IMR-90 (cell line): ENCODE results near the gene VAT1L.

ENCODE experiments used
- BHLHE40 ChIP-seq: fragments of 150-350 bp; IDR thresholded peaks from 2 replicates; pipeline ENCODE4 v1.6.1; 2016; ENCODE audit warnings: mild to moderate bottlenecking, low read depth, low read length
- RCOR1 ChIP-seq: IDR thresholded peaks from 2 replicates; pipeline ENCODE4 v1.6.1; 2012; ENCODE audit warnings: mild to moderate bottlenecking, low read length, improper control_type of control experiment; ENCODE audit not compliant: insufficient replicate concordance
- TF ChIP-seq, protein P1 (sequence below): conservative IDR thresholded peaks from 2 replicates; pipeline ENCODE4 v1.5.1; 2012; ENCODE audit warnings: mild to moderate bottlenecking, low read depth, low read length, improper control_type of control experiment

DNA sequence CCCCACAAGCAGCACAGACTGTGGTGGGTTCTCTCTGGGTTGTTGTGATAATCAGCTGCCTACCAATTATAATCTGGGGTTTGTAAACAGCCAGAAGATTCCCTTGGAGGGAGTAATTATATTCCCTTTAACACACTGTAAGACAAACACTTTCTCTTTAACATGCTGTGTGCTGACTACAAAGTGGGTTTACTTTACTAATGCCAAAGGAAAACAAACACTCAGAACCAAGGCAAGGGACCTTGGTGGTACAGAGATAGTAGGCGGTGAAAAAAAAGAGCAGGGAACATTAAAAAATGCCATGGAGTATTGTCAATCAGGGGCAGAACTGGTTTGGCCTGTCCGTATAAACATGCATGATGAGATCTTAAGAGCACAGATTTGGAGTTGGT lies 3.0 kb upstream of the VAT1L start:
- no peak for TF ChIP-seq BHLHE40
- TF ChIP-seq, protein P1, sequence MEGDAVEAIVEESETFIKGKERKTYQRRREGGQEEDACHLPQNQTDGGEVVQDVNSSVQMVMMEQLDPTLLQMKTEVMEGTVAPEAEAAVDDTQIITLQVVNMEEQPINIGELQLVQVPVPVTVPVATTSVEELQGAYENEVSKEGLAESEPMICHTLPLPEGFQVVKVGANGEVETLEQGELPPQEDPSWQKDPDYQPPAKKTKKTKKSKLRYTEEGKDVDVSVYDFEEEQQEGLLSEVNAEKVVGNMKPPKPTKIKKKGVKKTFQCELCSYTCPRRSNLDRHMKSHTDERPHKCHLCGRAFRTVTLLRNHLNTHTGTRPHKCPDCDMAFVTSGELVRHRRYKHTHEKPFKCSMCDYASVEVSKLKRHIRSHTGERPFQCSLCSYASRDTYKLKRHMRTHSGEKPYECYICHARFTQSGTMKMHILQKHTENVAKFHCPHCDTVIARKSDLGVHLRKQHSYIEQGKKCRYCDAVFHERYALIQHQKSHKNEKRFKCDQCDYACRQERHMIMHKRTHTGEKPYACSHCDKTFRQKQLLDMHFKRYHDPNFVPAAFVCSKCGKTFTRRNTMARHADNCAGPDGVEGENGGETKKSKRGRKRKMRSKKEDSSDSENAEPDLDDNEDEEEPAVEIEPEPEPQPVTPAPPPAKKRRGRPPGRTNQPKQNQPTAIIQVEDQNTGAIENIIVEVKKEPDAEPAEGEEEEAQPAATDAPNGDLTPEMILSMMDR = no peak
- no peak for TF ChIP-seq RCOR1
